ENCODE results near the gene LILRB5. TPM values are rescaled to one million over a fixed set of nuclear protein-coding genes. Genes with fewer than 3 reads are reported as not detected.
"Not testable (repeated sequence)": the region's sequence is repeated elsewhere in the genome, so short reads cannot be mapped to it uniquely, and the experiment has no call there.

Gene LILRB5
- total and polyA plus RNA-seq, 3 donors from 2014 or later: 1.9 to 8.7 (median 4.4) TPM

DNA sequence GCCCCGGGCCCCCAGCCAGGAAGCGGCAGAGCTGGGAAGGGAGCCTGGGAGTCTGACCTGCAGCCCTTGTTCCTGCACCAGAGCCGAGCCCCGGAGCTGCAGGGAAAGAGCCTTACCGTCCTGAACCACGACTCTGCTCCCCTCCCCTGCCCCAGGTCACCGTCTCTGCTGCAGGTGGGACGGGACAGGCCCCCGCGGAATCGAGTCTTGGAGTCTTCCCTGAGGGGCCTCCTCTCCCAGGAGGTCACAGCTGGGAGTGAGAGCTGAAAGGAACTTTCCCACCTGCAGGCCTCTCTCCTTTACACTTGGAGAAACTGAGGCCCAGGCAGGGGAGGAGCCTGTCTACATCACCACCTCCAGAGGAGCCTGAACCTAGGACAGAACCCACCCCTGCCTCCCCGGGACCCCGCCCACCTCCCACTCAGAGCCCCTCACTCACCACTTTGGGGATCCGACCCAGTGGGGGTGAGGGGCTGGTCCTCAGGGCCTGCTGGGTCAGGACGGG is 20.1 kb upstream of the LILRB5 start:
- H3K36me3 ChIP-seq (ENCODE audit: low read depth, missing control alignments); intact Hi-C loops (cut with DNase I; ENCODE audit: low total_unique reads); H3K27me3 ChIP-seq; H3K4me1 ChIP-seq; H3K4me3 ChIP-seq; DNase-seq; H3K9me3 ChIP-seq; H3K27ac ChIP-seq: not testable (repeated sequence)
- WGBS, 2 donors: 69% methylated on average over 14 of the region's 15 CpGs; no CpG with 5 or more reads in 1 of the 2 donors

- no peak for TF ChIP-seq POLR2A (IDR thresholded peaks at IDR 0.05)
- no peak overlapping the region for H3K27ac ChIP-seq
- 59 to 62% methylated on average over 4 to 6 of the region's 9 CpGs for WGBS, 2 donors
- no peak overlapping the region for H3K4me3 ChIP-seq
- no peaks in the 10 kb centered on the region for H3K27me3 ChIP-seq
- intact Hi-C loops (cut with DNase I; ENCODE audit: low total_unique reads): no loop called here
- H3K4me1 ChIP-seq: no peaks in the 10 kb centered on the region
- H3K36me3 ChIP-seq (ENCODE audit: low read depth, missing control alignments): no peaks in the 10 kb centered on the region
- H3K9me3 ChIP-seq: no peaks in the 10 kb centered on the region
- no peak for DNase-seq
Measured at GRCh38 chr19:54275951-54276350, 18.9 kb upstream of the LILRB5 start.

DNA sequence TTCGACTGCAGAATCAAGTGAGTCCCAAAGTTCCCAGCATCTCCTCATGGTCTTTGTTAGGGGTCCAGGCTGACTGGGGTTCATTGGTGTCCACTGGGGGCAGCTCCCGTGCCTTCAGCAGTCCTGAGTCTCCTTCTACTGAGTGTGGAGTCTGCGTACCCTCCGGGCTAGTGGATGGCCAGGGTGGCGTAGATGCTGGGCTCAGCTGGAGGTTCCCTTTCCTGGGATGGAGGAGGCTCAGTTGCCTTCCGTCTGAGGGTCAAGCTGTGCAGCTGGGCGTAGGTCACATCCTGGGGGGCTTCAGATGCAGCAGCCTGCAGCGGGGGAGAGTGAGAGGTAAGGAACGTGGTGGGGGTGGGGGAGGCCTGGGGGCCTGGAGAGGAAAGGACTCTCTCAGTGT is 17.4 kb upstream of the LILRB5 start:
- H3K27ac ChIP-seq; DNase-seq; H3K9me3 ChIP-seq; H3K36me3 ChIP-seq (ENCODE audit: low read depth, missing control alignments); intact Hi-C loops (cut with DNase I; ENCODE audit: low total_unique reads); H3K27me3 ChIP-seq; H3K4me3 ChIP-seq; H3K4me1 ChIP-seq: not testable (repeated sequence)
- WGBS, 2 donors: 73 to 81% methylated on average over 5 to 9 of the region's 9 CpGs

- H3K4me3 ChIP-seq: no peak overlapping the region
- WGBS, 2 donors: 69% methylated on average over 3 of the region's 3 CpGs
- no peaks in the 10 kb centered on the region for H3K9me3 ChIP-seq
- no peaks in the 10 kb centered on the region for H3K4me1 ChIP-seq
- H3K27ac ChIP-seq: no peak overlapping the region
- TF ChIP-seq, protein P1, sequence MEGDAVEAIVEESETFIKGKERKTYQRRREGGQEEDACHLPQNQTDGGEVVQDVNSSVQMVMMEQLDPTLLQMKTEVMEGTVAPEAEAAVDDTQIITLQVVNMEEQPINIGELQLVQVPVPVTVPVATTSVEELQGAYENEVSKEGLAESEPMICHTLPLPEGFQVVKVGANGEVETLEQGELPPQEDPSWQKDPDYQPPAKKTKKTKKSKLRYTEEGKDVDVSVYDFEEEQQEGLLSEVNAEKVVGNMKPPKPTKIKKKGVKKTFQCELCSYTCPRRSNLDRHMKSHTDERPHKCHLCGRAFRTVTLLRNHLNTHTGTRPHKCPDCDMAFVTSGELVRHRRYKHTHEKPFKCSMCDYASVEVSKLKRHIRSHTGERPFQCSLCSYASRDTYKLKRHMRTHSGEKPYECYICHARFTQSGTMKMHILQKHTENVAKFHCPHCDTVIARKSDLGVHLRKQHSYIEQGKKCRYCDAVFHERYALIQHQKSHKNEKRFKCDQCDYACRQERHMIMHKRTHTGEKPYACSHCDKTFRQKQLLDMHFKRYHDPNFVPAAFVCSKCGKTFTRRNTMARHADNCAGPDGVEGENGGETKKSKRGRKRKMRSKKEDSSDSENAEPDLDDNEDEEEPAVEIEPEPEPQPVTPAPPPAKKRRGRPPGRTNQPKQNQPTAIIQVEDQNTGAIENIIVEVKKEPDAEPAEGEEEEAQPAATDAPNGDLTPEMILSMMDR (IDR thresholded peaks at IDR 0.05): no peak
- no peak for TF ChIP-seq POLR2A (IDR thresholded peaks at IDR 0.05)
- DNase-seq: no peak
- no peaks in the 10 kb centered on the region for H3K36me3 ChIP-seq (ENCODE audit: low read depth, missing control alignments)
- intact Hi-C loops (cut with DNase I; ENCODE audit: low total_unique reads): no loop called here
- no peaks in the 10 kb centered on the region for H3K27me3 ChIP-seq
Measured at GRCh38 chr19:54273821-54274220, 16.7 kb upstream of the LILRB5 start.

GRCh38 chr19:54272181-54272580 is 15.1 kb upstream of the LILRB5 start:
- DNase-seq; H3K4me1 ChIP-seq; intact Hi-C loops (cut with DNase I; ENCODE audit: low total_unique reads); H3K27me3 ChIP-seq; H3K27ac ChIP-seq; H3K9me3 ChIP-seq; H3K4me3 ChIP-seq; H3K36me3 ChIP-seq (ENCODE audit: low read depth, missing control alignments): not testable (repeated sequence)
- 72% methylated on average over 4 to 5 of the region's 5 CpGs for WGBS, 2 donors

GRCh38 chr19:54271587-54271986 is 14.5 kb upstream of the LILRB5 start:
- H3K9me3 ChIP-seq; H3K27ac ChIP-seq; H3K4me3 ChIP-seq; DNase-seq; H3K36me3 ChIP-seq (ENCODE audit: low read depth, missing control alignments); H3K4me1 ChIP-seq; intact Hi-C loops (cut with DNase I; ENCODE audit: low total_unique reads); H3K27me3 ChIP-seq: not testable (repeated sequence)
- WGBS, 2 donors: 70 to 71% methylated on average over 4 of the region's 4 CpGs

DNA sequence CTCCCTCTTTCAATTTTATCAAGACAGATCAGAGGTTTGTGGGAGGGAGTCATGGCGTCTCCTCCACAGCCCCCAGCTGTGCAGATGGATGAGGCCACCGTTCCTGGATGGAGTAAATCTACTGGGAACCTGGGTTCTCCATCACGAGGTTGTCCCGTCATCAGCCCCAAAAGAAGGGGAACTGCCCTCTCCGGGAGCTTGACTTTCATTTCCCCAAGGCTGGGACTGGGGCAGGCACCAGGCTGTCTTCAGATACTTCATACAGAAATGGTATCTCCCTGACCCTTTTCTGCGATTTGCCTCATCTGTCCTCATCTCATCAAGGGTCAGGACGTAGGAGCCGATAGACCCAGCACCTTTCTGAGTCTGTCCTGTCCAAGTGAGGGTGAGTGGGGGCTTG is 14.0 kb upstream of the LILRB5 start:
- TF ChIP-seq, protein P1 (IDR thresholded peaks at IDR 0.05): no peak
- no peak for TF ChIP-seq POLR2A (IDR thresholded peaks at IDR 0.05)
- H3K27me3 ChIP-seq: no peaks in the 10 kb centered on the region
- 71% methylated on average over 5 to 8 of the region's 8 CpGs for WGBS, 2 donors

More for the DNA sequence above, 14.0 kb upstream of the LILRB5 start:
- intact Hi-C loops (cut with DNase I; ENCODE audit: low total_unique reads): no loop called here
- Histone ChIP-seq H3K4me1 (no peaks in the 10 kb centered on the region), H3K36me3 (ENCODE audit: low read depth, missing control alignments) (no peaks in the 10 kb centered on the region), H3K27ac (no peak overlapping the region), H3K4me3 (no peak overlapping the region), H3K9me3 (no peaks in the 10 kb centered on the region)
- no peak for DNase-seq
